Spleen (tissue), 7 donors: ENCODE results near the gene MEIOSIN.
"Not testable (repeated sequence)": the region's sequence is repeated elsewhere in the genome, so short reads cannot be mapped to it uniquely, and the experiment has no call there.

Source experiments
- CTCF ChIP-seq, 11 experiments: fragments of 200-600 bp in 7 of 11; fragments of 450-650 bp in 4 of 11; sonication (generic) in 4 of 11; IDR thresholded peaks in 8 of 11; conservative IDR thresholded peaks in 3 of 11; 1 replicate in 7 of 11; 2 replicates in 4 of 11; pipeline versions ENCODE4 v1.4.0 to v1.8.0; 2016 to 2021; ENCODE audit warnings: antibody characterized with exemption in 11 of 11, inconsistent platforms in 4 of 11, mild to moderate bottlenecking in 1 of 11
- POLR2A ChIP-seq, 3 donors: fragments of 450-650 bp; IDR thresholded peaks; one replicate each; pipeline ENCODE4 v1.5.1; 2017; ENCODE audit warnings: antibody characterized with exemption in 3 of 3, mild to moderate bottlenecking in 1 of 3
- POLR2AphosphoS5 ChIP-seq, 3 donors: sonication (generic); formaldehyde crosslinking; IDR thresholded peaks; one replicate each; pipeline ENCODE4 v1.5.1; 2017; ENCODE audit warnings: antibody characterized with exemption in 3 of 3
- donor health status: DM: no; HTN: no; CAD: no; lungs with moderate emphysema.
- donor health status: DM: no; HTN: no; CAD: no.
- donor health status: DM: no; HTN: no; CAD: no.

- not testable (repeated sequence) for TF ChIP-seq CTCF (IDR thresholded peaks at IDR 0.05 in 8 of 11, conservative IDR thresholded peaks at IDR 0.05 in 3 of 11); POLR2A (IDR thresholded peaks at IDR 0.05); POLR2AphosphoS5 (IDR thresholded peaks at IDR 0.05)
Measured at GRCh38 chr19:45799541-45799940, 66.3 kb downstream of the MEIOSIN start.
